Neural progenitor cell (in vitro differentiated cells): ENCODE results near the gene CHCT1. TPM values are rescaled to one million over a fixed set of nuclear protein-coding genes. Genes with fewer than 3 reads are reported as not detected.
"Not testable (repeated sequence)": the region's sequence is repeated elsewhere in the genome, so short reads cannot be mapped to it uniquely, and the experiment has no call there.

Source experiments
- DNase-seq: peaks from one replicate; pipeline ENCODE4 v3.0.0-alpha.2; 2016; ENCODE audit warnings: low spot score
- H2AFZ ChIP-seq: fragments of 200-600 bp; sonication (generic); replicated peaks from 2 replicates; pipeline ENCODE4 v1.6.1; 2016; ENCODE audit warnings: antibody characterized with exemption
- H3F3A ChIP-seq: fragments of 200-600 bp; sonication (generic); 2 replicates; pipeline ENCODE4 v1.6.1; 2016; ENCODE audit warnings: antibody characterized with exemption, low read depth
- H3K27ac ChIP-seq: fragments of 200-600 bp; sonication (generic); 2 replicates; pipeline ENCODE4 v1.5.1; 2016; ENCODE audit warnings: mild to moderate bottlenecking
- H3K27me3 ChIP-seq: fragments of 200-600 bp; sonication (generic); 2 replicates; pipeline ENCODE4 v1.6.1; 2016; ENCODE audit warnings: mild to moderate bottlenecking, moderate library complexity
- H3K36me3 ChIP-seq: fragments of 200-600 bp; sonication (generic); 2 replicates; pipeline ENCODE4 v1.5.1; 2016
- H3K4me1 ChIP-seq: fragments of 200-600 bp; sonication (generic); 2 replicates; pipeline ENCODE4 v1.6.1; 2016; ENCODE audit warnings: mixed run types
- H3K4me2 ChIP-seq: fragments of 200-600 bp; sonication (generic); 2 replicates; pipeline ENCODE4 v1.6.1; 2016
- H3K4me3 ChIP-seq: fragments of 200-600 bp; sonication (generic); 2 replicates; pipeline ENCODE4 v1.5.1; 2016
- H3K79me2 ChIP-seq: fragments of 200-600 bp; sonication (generic); 2 replicates; pipeline ENCODE4 v1.6.1; 2016; ENCODE audit warnings: low read depth
- H3K9ac ChIP-seq: fragments of 200-600 bp; sonication (generic); 2 replicates; pipeline ENCODE4 v1.6.1; 2016
- H3K9me3 ChIP-seq: fragments of 200-600 bp; sonication (generic); 2 replicates; pipeline ENCODE4 v1.5.1; 2016; ENCODE audit warnings: low read depth
- H4K20me1 ChIP-seq: fragments of 200-600 bp; sonication (generic); 2 replicates; pipeline ENCODE4 v1.6.1; 2016; ENCODE audit warnings: low read depth
- H3K27ac Mint-ChIP-seq: 3 replicates; pipeline ENCODE4 v1.8.0; 2021; ENCODE audit warnings: mixed read lengths
- H3K27me3 Mint-ChIP-seq: 2 replicates; pipeline ENCODE4 v1.8.0; 2022; ENCODE audit warnings: low read depth, mild to moderate bottlenecking, inconsistent platforms, moderate library complexity, mixed read lengths; ENCODE audit not compliant: insufficient read depth
- H3K36me3 Mint-ChIP-seq: 3 replicates; pipeline ENCODE4 v1.8.0; 2021; ENCODE audit warnings: mixed read lengths
- H3K4me1 Mint-ChIP-seq: 3 replicates; pipeline ENCODE4 v1.8.0; 2021; ENCODE audit warnings: mixed read lengths
- H3K4me3 Mint-ChIP-seq: 3 replicates; pipeline ENCODE4 v1.8.0; 2021; ENCODE audit warnings: mild to moderate bottlenecking, moderate library complexity, mixed read lengths
- H3K9me3 Mint-ChIP-seq: 3 replicates; pipeline ENCODE4 v1.8.0; 2020; ENCODE audit warnings: mixed read lengths
- EZH2 ChIP-seq: fragments of 200-600 bp; sonication (generic); IDR thresholded peaks from 2 replicates; pipeline ENCODE4 v1.6.1; 2017; ENCODE audit warnings: antibody characterized with exemption, mild to moderate bottlenecking, moderate library complexity
- EZH2phosphoT487 ChIP-seq: fragments of 200-600 bp; sonication (generic); IDR thresholded peaks from 2 replicates; pipeline ENCODE4 v1.6.1; 2017; ENCODE audit warnings: antibody characterized with exemption
- total RNA-seq: library from RNA; depleted of rRNA; stranded (reverse); fragments of >200 nt; gene quantifications from 2 replicates; pipeline ENCODE4 v1.2.3, GENCODE V29; 2015; ENCODE audit warnings: low replicate concordance
- TF ChIP-seq, protein P1 (sequence below): fragments of 200-600 bp; sonication (generic); IDR thresholded peaks from 2 replicates; pipeline ENCODE4 v1.5.1; 2017; ENCODE audit warnings: antibody characterized with exemption, mild to moderate bottlenecking

The CHCT1 gene
- total RNA-seq, 1 donor from 2014 or later: not detected

DNA sequence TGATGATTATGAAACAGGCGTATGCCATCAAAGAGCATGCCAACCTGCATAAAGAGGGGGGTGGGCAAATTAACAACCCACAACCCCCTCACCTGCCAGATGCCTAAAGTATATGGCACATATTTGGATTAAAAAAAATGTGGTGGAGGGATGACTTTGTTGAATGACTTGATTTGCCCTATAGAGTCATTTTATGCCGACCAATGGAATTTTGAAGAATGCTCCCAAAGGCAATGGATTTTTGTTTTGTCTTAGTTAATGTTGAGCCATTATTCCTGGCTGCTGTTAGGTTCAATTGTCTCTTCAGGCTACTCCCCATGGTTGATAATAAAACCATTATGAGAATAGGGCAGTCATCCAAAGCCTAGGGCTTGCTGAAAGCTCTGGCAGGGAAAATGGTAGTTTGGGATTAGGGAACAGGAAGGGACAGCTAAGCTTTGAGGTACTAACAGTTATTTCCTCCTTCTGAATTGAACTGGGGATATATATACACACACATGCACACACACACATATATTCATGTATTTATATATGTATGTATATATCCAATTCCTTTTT lies 5.8 kb upstream of the CHCT1 start:
- H3K36me3 ChIP-seq: no peaks in the 10 kb centered on the region
- H3K27ac Mint-ChIP-seq: no peak overlapping the region
- H3K4me3 ChIP-seq: no peak overlapping the region

DNA sequence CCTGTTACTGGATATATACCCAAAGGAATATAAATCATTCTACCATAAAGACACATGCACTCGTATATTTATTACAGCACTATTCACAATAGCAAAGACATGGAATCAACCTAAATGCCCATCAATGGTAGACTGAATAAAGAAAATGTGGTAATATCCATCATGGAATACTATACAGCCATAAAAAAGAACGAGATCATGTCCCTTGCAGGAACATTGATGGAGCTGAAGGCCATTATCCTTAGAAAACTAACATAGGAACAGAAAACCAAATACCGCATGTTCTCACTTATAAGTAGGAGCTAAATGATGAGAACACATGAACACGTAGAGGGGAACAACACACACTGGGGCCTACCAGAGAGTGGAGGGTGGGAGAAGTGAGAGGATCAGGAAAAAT lies 3.3 kb upstream of the CHCT1 start:
- not testable (repeated sequence) for H3K27ac ChIP-seq, H3K9me3 ChIP-seq, H2AFZ ChIP-seq, H3K27ac Mint-ChIP-seq, H3K79me2 ChIP-seq, DNase-seq, H3K9ac ChIP-seq, H3K4me3 Mint-ChIP-seq, H3K4me2 ChIP-seq, H3K27me3 Mint-ChIP-seq, H3F3A ChIP-seq, H4K20me1 ChIP-seq, H3K4me1 Mint-ChIP-seq, H3K9me3 Mint-ChIP-seq, H3K4me1 ChIP-seq, H3K4me3 ChIP-seq, H3K36me3 Mint-ChIP-seq, H3K36me3 ChIP-seq
- H3K27me3 ChIP-seq: peaks cover 14% of the 10 kb centered on the region

More for the DNA sequence above, 5.8 kb upstream of the CHCT1 start:
- no peaks in the 10 kb centered on the region for H4K20me1 ChIP-seq
- Mint-ChIP-seq H3K36me3 (no peaks in the 10 kb centered on the region), H3K9me3 (no peaks in the 10 kb centered on the region), H3K27me3 (peaks cover 7% of the 10 kb centered on the region), H3K4me3 (no peak overlapping the region), H3K4me1 (peaks cover 4% of the 10 kb centered on the region)
- H2AFZ ChIP-seq: no peak overlapping the region
- no peaks in the 10 kb centered on the region for H3K79me2 ChIP-seq
- no peak overlapping the region for H3K27ac ChIP-seq
- no peak overlapping the region for H3K9ac ChIP-seq
- H3K27me3 ChIP-seq: no peaks in the 10 kb centered on the region
- no peak overlapping the region for H3K4me2 ChIP-seq
- no peak for DNase-seq
- peaks cover 6% of the 10 kb centered on the region for H3F3A ChIP-seq
- H3K4me1 ChIP-seq: no peaks in the 10 kb centered on the region
- no peaks in the 10 kb centered on the region for H3K9me3 ChIP-seq
- TF ChIP-seq, protein P1, sequence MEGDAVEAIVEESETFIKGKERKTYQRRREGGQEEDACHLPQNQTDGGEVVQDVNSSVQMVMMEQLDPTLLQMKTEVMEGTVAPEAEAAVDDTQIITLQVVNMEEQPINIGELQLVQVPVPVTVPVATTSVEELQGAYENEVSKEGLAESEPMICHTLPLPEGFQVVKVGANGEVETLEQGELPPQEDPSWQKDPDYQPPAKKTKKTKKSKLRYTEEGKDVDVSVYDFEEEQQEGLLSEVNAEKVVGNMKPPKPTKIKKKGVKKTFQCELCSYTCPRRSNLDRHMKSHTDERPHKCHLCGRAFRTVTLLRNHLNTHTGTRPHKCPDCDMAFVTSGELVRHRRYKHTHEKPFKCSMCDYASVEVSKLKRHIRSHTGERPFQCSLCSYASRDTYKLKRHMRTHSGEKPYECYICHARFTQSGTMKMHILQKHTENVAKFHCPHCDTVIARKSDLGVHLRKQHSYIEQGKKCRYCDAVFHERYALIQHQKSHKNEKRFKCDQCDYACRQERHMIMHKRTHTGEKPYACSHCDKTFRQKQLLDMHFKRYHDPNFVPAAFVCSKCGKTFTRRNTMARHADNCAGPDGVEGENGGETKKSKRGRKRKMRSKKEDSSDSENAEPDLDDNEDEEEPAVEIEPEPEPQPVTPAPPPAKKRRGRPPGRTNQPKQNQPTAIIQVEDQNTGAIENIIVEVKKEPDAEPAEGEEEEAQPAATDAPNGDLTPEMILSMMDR: no peak
- TF ChIP-seq EZH2 (no peak), EZH2phosphoT487 (no peak)

DNA sequence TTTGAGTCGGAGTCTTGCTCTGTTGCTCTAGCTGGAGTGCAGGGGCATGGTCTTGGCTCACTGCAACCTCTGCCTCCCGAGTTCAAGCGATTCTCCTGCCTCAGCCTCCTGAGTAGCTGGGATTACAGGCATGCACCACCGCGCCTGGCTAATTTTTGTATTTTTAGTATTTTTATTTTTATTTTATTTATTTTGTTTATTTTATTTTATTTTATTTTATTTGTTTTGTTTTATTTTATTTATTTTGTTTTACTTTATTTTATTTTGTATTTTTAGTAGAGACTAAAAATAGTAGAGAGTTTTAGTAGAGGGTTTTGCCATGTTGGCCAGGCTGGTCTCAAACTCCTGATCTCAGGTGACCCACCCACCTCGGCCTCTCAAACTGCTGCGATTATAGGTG lies 2.4 kb upstream of the CHCT1 start:
- not testable (repeated sequence) for H3K79me2 ChIP-seq, H3K36me3 ChIP-seq, H2AFZ ChIP-seq, H3K36me3 Mint-ChIP-seq, H3K4me1 Mint-ChIP-seq, H3K9me3 ChIP-seq, H3K9me3 Mint-ChIP-seq, H3K4me2 ChIP-seq, H3K9ac ChIP-seq, H3K4me3 ChIP-seq, H3K27ac Mint-ChIP-seq, H4K20me1 ChIP-seq, H3F3A ChIP-seq, DNase-seq, H3K4me1 ChIP-seq, H3K27me3 Mint-ChIP-seq, H3K4me3 Mint-ChIP-seq, H3K27ac ChIP-seq
- H3K27me3 ChIP-seq: peaks cover 14% of the 10 kb centered on the region

DNA sequence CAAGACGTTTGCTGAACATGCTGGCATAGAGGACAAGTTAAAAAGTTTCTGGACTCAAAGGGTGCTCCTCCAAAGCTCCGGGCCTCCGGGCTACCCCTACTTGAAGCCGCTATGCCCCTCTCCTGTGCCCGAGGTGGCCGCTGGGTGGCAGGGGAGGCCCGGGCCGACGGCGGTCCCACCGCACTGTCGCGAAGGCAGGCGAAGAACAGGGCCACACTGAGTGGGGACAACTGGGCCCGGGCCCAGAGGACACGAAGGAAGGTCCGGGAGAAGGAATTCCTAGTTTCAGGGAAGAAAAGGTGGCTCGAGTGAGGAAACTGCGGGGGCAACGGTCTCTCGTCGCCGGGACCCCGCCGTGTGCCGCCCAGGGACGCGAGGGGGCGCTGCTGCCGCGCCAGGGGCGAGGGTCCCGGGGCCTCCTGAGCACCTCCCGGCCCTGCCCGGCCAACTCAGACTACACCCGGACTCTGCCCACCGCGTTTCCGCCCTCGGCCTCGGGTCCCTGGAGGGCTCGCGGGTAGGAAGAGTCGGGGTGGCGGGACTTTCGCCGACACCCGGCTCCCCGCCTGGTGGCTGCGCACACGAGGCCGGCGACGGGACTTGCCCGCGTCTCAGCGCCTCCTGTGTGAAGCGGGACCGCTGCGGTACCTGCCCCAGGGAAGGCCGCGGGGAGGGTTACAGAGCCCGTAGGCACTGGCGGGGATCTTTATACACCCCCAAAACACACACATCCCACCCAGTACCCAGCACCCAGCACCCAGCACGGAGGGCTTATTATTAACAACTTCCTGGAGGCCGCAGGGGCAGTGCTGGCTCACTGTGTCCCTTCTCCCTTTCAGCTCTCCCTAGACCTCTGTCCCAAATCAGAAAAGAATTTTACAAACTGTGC lies 772 bp upstream of the CHCT1 start:
- Histone ChIP-seq H2AFZ (peak overlapping the region; percentile 93), H3K4me2 (peak overlapping the region; percentile 79), H3K36me3 (no peaks in the 10 kb centered on the region), H3K79me2 (no peaks in the 10 kb centered on the region), H4K20me1 (no peaks in the 10 kb centered on the region), H3K4me3 (peak overlapping the region; percentile 59), H3K4me1 (peaks cover 4% of the 10 kb centered on the region), H3K27ac (no peak overlapping the region), H3K9me3 (no peaks in the 10 kb centered on the region), H3K27me3 (peaks cover 14% of the 10 kb centered on the region), H3F3A (peaks cover 6% of the 10 kb centered on the region), H3K9ac (no peak overlapping the region)
- peaks cover 6% of the 10 kb centered on the region for H3K4me1 Mint-ChIP-seq
- DNase-seq: peak; percentile 89
- peak; percentile 25 for TF ChIP-seq EZH2
- TF ChIP-seq, protein P1: peak; percentile 99
- TF ChIP-seq EZH2phosphoT487: no peak
- H3K4me3 Mint-ChIP-seq: peak overlapping the region; percentile 84
- H3K36me3 Mint-ChIP-seq: no peaks in the 10 kb centered on the region
- peak overlapping the region; percentile 89 for H3K27ac Mint-ChIP-seq
- no peaks in the 10 kb centered on the region for H3K9me3 Mint-ChIP-seq
- peaks cover 5% of the 10 kb centered on the region for H3K27me3 Mint-ChIP-seq
